Ovary (tissue), 9 donors: ENCODE measurements around the gene NTRK3. TPM values are rescaled to one million over a fixed set of nuclear protein-coding genes. Genes with fewer than 3 reads are reported as not detected.

Experiments
- DNase-seq, 5 donors: peaks; one replicate each; pipeline ENCODE4 v3.0.0-alpha.2; 2019 to 2020
- H3K27ac ChIP-seq, 2 donors: fragments of 200-600 bp; one replicate each; pipeline versions ENCODE4 v1.5.1 to v1.8.0; 2019 to 2022
- H3K27me3 ChIP-seq: fragments of 200-600 bp; one replicate; pipeline ENCODE4 v1.8.0; 2022
- H3K36me3 ChIP-seq: fragments of 200-600 bp; sonication (generic); one replicate; pipeline ENCODE4 v1.5.1; 2019
- H3K4me1 ChIP-seq: one replicate; pipeline ENCODE4 v1.8.1; 2013; ENCODE audit warnings: mild to moderate bottlenecking, moderate library complexity; ENCODE audit not compliant: insufficient read depth
- H3K4me3 ChIP-seq: fragments of 200-600 bp; sonication (generic); one replicate; pipeline ENCODE4 v1.5.1; 2017
- H3K9me3 ChIP-seq, 2 donors: fragments of 200-600 bp in 1 of 2; sonication (generic) in 1 of 2; one replicate each; pipeline versions ENCODE4 v1.5.1 to v1.8.1; 2013 to 2019; ENCODE audit warnings: mild to moderate bottlenecking in 1 of 2, moderate library complexity in 1 of 2
- EP300 ChIP-seq: sonication (generic); formaldehyde crosslinking; IDR thresholded peaks from one replicate; pipeline ENCODE4 v1.6.1; 2017; ENCODE audit warnings: antibody characterized with exemption
- POLR2A ChIP-seq: fragments of 450-650 bp; IDR thresholded peaks from one replicate; pipeline ENCODE4 v1.6.1; 2017; ENCODE audit warnings: antibody characterized with exemption, mild to moderate bottlenecking, moderate library complexity
- WGBS, 3 donors: extraction: QIAGEN DNeasy Blood & Tissue Kit in 1 of 3; methylation state at CpG; one replicate each; pipeline versions ENCODE4 v1.1.5 to v1.1.7; 2013 to 2017; 5-methylcytosine and 5-hydroxymethylcytosine counted together
- intact Hi-C, 4 donors: fragments of 100-400 bp; cut with DNase I; formaldehyde crosslinking; loops; one replicate each; pipeline versions ENCODE4 v1.11.0 to v1.15.1; 2022 to 2023
- polyA plus RNA-seq, 2 donors: library from polyadenylated mRNA; stranded (reverse); fragments of 200-250 nt in 1 of 2; fragments of 350-450 nt in 1 of 2; fragmentation: Illumina TruSeq in 1 of 2; extraction: RNeasy Lipid Tissue Mini Kit (QIAGEN cat#74804) in 1 of 2; gene quantifications; one replicate each; pipeline ENCODE4 v1.2.3, GENCODE V29; 2013 to 2014
- total RNA-seq, 7 donors: library from RNA; depleted of rRNA in 2 of 7; stranded (reverse); fragments of >200 nt in 2 of 7; fragmentation: NEBNext Ultra II Directional in 3 of 7; extraction: Animal tissue kit (Norgen Biotek cat#: 25700) in 3 of 7; gene quantifications; one replicate each; pipeline versions ENCODE4 v1.1.0 to v1.2.4, GENCODE V29; 2016 to 2023
- TF ChIP-seq, protein P1 (sequence below), 3 donors: fragments of 450-650 bp in 2 of 3; fragments of 200-600 bp in 1 of 3; IDR thresholded peaks; one replicate each; pipeline versions ENCODE4 v1.5.1 to v1.8.0; 2016 to 2022; ENCODE audit warnings: antibody characterized with exemption in 3 of 3, mild to moderate bottlenecking in 1 of 3
- donor health status: DM: no; HTN: no; CAD: no; lungs with moderate emphysema.
- donor health status: DM: no; HTN: no; CAD: no.
- donor health status: Bipolar disorder and iron deficiency.
- donor health status: DM: yes; HTN: yes; CAD: no.
- donor health status: DM: no; HTN: no; CAD: no.
- donor health status: DM: yes; HTN: yes; CAD: no.

Gene NTRK3
- total and polyA plus RNA-seq, 9 donors: 0.77 to 14.6 (median 2.7) TPM

DNA sequence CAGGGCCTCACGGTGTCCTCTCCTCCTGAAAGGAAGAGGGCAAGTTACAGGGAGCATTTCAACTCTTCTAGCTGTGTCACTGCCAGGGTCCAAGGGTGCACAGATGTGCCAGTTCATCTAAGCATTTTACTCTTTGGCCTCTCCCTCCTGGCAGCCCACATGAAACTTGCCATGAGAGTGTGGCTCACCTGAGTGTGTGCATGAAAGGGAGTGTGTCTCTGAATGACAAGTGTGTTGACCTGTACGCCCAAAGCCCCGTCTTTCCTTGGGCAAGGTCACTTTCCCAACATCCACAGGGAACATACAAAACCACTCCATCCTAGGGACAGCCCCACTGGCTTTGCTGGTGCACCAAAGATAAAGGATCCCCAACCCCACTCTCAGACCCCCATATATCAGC lies 280.0 kb downstream of the NTRK3 start:
- Histone ChIP-seq H3K36me3 (no peaks in the 10 kb centered on the region), H3K9me3 (no peaks in the 10 kb centered on the region), H3K4me1 (no peaks in the 10 kb centered on the region), H3K27me3 (no peaks in the 10 kb centered on the region), H3K27ac (no peak overlapping the region), H3K4me3 (no peak overlapping the region)
- no peak for DNase-seq
- no peak for TF ChIP-seq POLR2A
- TF ChIP-seq EP300: no peak
- TF ChIP-seq, protein P1, sequence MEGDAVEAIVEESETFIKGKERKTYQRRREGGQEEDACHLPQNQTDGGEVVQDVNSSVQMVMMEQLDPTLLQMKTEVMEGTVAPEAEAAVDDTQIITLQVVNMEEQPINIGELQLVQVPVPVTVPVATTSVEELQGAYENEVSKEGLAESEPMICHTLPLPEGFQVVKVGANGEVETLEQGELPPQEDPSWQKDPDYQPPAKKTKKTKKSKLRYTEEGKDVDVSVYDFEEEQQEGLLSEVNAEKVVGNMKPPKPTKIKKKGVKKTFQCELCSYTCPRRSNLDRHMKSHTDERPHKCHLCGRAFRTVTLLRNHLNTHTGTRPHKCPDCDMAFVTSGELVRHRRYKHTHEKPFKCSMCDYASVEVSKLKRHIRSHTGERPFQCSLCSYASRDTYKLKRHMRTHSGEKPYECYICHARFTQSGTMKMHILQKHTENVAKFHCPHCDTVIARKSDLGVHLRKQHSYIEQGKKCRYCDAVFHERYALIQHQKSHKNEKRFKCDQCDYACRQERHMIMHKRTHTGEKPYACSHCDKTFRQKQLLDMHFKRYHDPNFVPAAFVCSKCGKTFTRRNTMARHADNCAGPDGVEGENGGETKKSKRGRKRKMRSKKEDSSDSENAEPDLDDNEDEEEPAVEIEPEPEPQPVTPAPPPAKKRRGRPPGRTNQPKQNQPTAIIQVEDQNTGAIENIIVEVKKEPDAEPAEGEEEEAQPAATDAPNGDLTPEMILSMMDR (IDR thresholded peaks at IDR 0.05): no peak
- 82 to 89% (median 85%) methylated on average over 3 of the region's 3 CpGs for WGBS, 3 donors
- intact Hi-C loops: no loop called here

DNA sequence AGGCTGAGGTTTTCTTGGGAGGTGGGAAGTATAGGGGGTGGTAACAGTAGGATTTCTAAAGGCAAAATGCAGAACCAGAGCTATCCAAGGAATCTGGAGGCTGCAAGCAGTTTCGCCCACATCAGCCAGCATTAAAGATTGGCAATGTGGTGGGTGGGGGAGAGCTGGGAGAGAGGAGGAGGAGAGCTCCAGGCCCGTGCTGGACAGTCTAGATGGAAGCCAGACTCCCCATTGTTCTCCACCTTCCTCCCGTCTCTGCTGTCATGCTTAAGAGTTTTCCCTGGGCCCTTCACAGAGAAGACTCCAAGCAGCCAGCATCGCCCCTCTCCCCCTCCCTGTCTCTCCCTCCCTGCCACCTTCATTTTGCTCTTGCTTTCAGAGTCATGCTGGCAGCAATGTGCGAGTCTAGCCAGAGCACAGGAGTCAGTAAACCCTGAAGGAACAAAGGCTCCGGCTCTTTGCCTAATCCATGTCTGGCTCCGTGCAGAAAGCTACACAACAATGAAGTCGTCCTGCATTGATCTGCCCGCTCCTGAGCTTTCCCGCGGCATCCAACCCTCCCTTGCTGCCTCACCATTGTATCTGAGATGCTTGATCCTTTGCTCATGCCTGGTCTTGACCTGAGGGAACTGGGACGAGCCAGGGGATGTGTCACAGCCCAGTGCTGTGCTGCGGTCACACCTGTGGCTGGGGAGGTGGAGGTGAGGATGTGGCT lies 282.9 kb downstream of the NTRK3 start:
- DNase-seq: no peak
- Histone ChIP-seq H3K27ac (no peak overlapping the region), H3K27me3 (no peaks in the 10 kb centered on the region), H3K4me3 (no peak overlapping the region), H3K9me3 (no peaks in the 10 kb centered on the region), H3K4me1 (no peaks in the 10 kb centered on the region), H3K36me3 (no peaks in the 10 kb centered on the region)
- intact Hi-C loops: no loop called here
- TF ChIP-seq, protein P1 (IDR thresholded peaks at IDR 0.05): no peak
- no peak for TF ChIP-seq POLR2A
- TF ChIP-seq EP300: no peak
- WGBS, 3 donors: 62 to 71% (median 68%) methylated on average over 13 of the region's 13 CpGs

DNA sequence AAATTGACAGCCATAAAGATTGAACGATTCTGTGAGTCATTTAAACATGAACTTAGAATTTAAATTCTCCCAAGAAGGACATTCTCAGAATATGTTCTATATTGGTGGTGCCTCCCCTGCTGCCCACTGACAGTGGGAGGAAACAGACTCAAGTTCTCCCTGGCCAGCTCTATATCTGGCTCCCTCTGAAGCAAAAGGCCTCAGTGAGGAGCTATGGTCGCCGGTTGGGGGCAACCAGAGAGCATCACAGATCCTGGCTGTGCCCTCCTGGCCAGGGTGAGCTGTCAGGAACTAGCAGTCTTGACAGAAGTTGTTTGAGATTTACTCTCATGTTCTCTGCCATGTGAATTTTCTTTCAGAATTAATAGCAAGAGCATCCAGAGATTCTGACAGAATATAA lies 285.5 kb downstream of the NTRK3 start:
- intact Hi-C loops: no loop called here
- H3K27ac ChIP-seq: no peak overlapping the region
- no peaks in the 10 kb centered on the region for H3K9me3 ChIP-seq
- no peaks in the 10 kb centered on the region for H3K27me3 ChIP-seq
- 63 to 71% (median 68%) methylated on average over 3 of the region's 3 CpGs for WGBS, 3 donors
- no peak for TF ChIP-seq EP300
- TF ChIP-seq POLR2A: no peak
- TF ChIP-seq, protein P1 (IDR thresholded peaks at IDR 0.05): no peak
- no peaks in the 10 kb centered on the region for H3K4me1 ChIP-seq
- no peak for DNase-seq
- H3K4me3 ChIP-seq: no peak overlapping the region
- no peaks in the 10 kb centered on the region for H3K36me3 ChIP-seq

DNA sequence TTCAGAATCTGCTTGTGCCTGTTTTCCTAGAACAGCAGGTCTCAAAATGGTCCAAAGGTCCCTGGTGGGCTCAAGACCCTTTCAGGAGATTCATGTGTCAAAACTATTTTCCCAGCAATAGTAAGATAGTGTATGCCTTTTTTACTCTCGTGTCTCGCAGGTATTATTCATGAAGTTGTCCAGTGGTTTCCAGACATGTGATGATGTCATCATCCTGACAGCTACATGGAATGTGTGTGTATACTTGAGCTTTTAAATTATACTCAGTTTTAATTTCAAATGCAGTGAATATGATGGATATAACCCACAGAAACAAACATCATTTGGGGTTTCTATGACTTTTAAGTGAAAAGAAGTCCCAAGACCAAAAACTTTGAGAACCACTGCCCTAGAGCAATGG lies 288.6 kb downstream of the NTRK3 start:
- H3K9me3 ChIP-seq: no peaks in the 10 kb centered on the region
- H3K4me3 ChIP-seq: no peak overlapping the region
- no peaks in the 10 kb centered on the region for H3K27me3 ChIP-seq
- 62 to 72% (median 69%) methylated on average over 2 of the region's 2 CpGs for WGBS, 3 donors
- intact Hi-C loops: no loop called here
- DNase-seq: no peak
- no peak for TF ChIP-seq EP300
- TF ChIP-seq POLR2A: no peak
- TF ChIP-seq, protein P1 (IDR thresholded peaks at IDR 0.05): no peak
- H3K4me1 ChIP-seq: no peaks in the 10 kb centered on the region
- no peaks in the 10 kb centered on the region for H3K36me3 ChIP-seq
- no peak overlapping the region for H3K27ac ChIP-seq
